Measurements from ENCODE around the gene PVALB.

DNA sequence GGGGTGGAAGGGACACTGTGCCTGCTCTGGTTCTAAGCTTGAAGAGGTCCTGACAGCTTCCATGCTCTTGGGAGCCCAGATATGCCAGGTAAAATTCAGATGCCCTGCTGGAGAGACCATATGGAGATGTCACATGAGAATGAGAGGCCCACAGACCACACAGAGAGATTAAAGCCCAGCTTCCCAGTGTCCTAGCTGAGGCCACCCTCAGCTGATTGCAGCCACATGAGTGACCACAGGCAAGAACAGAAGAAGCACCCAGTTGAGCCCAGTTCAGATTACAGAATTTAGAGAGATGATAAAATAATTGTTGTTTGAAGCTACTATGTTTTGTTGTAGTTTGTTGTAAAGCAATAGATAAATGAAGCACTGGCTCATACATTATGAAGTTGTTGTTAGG, 14.4 kb upstream of the PVALB start:
- TF ChIP-seq YY1 (IDR thresholded peaks at IDR 0.05): no peak
- no peak for TF ChIP-seq CTCF (IDR thresholded peaks at IDR 0.05; ENCODE audit: low read depth, low read length, missing input control)
- TF ChIP-seq SP1 (IDR thresholded peaks at IDR 0.05): no peak
- TF ChIP-seq RAD21 (IDR thresholded peaks at IDR 0.05): no peak
- TF ChIP-seq TAF1 (conservative IDR thresholded peaks at IDR 0.05): no peak
- no peak for TF ChIP-seq GABPA (IDR thresholded peaks at IDR 0.05 in 1 of 2, conservative IDR thresholded peaks at IDR 0.05 in 1 of 2)
- TF ChIP-seq, protein P1, sequence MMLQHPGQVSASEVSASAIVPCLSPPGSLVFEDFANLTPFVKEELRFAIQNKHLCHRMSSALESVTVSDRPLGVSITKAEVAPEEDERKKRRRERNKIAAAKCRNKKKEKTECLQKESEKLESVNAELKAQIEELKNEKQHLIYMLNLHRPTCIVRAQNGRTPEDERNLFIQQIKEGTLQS (IDR thresholded peaks at IDR 0.05): no peak
- TF ChIP-seq REST (IDR thresholded peaks at IDR 0.05): no peak
- TF ChIP-seq JUND (IDR thresholded peaks at IDR 0.05): no peak
- TF ChIP-seq, protein P2, sequence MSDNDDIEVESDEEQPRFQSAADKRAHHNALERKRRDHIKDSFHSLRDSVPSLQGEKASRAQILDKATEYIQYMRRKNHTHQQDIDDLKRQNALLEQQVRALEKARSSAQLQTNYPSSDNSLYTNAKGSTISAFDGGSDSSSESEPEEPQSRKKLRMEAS (IDR thresholded peaks at IDR 0.05): no peak
- no peak for TF ChIP-seq EGR1 (IDR thresholded peaks at IDR 0.05; ENCODE audit: low read depth in 2 of 2)

Data from liver (tissue), 3 donors.